Measurements from ENCODE around the gene KPNA3. TPM values are rescaled to one million over a fixed set of nuclear protein-coding genes. Genes with fewer than 3 reads are reported as not detected.

KPNA3 gene
- total and polyA plus RNA-seq, 2 experiments from 2014 or later: 30.5 to 55.7 TPM

DNA sequence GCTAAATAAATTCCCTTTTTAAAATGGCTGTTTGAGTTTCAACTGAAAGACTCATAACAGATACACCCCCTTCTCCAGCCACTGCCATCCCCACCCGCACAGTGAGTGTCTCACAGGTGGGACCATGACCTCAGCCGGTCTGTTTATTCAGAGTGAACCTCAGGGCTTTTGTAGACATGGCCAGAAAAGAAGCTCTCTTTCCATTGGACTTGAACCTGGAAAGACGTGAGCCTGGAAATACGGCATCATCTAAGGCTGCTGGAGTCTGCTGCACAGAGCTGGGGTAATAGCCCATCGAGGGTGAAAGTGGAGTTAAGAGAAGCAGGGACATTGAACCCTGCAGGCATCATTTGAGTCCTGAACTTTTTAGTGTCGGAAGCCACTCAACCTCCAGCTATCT lies 15.2 kb upstream of the KPNA3 start:
- no peaks in the 10 kb centered on the region for H4K20me1 ChIP-seq (replicated peaks; ENCODE audit: insufficient read depth)
- H3K4me3 Mint-ChIP-seq: no peak overlapping the region
- H3K27ac Mint-ChIP-seq: no peak overlapping the region
- no peaks in the 10 kb centered on the region for H3K27me3 ChIP-seq (ENCODE audit: insufficient read depth)
- no peaks in the 10 kb centered on the region for H3F3A ChIP-seq (replicated peaks; ENCODE audit: low read depth)
- no peaks in the 10 kb centered on the region; the same call in 1 of the 2 replicates for H3K9me2 ChIP-seq (ENCODE audit: insufficient read depth)
- DNase-seq (ENCODE audit: low spot score) (no peak), ATAC-seq (no peak)
- H3K36me3 ChIP-seq (ENCODE audit: insufficient read depth): no peaks in the 10 kb centered on the region
- H3K4me2 ChIP-seq: no peak overlapping the region
- H3K27ac ChIP-seq (ENCODE audit: low read depth): no peak overlapping the region
- H3K27me3 Mint-ChIP-seq (ENCODE audit: insufficient read depth, low read depth, poor library complexity): no peaks in the 10 kb centered on the region
- TF ChIP-seq, protein P1, sequence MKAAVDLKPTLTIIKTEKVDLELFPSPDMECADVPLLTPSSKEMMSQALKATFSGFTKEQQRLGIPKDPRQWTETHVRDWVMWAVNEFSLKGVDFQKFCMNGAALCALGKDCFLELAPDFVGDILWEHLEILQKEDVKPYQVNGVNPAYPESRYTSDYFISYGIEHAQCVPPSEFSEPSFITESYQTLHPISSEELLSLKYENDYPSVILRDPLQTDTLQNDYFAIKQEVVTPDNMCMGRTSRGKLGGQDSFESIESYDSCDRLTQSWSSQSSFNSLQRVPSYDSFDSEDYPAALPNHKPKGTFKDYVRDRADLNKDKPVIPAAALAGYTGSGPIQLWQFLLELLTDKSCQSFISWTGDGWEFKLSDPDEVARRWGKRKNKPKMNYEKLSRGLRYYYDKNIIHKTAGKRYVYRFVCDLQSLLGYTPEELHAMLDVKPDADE (IDR thresholded peaks at IDR 0.05): no peak
- no peak for TF ChIP-seq CREB1 (CRISPR knock-in tag; IDR thresholded peaks at IDR 0.05; ENCODE audit: low read depth)
- TF ChIP-seq EZH2 (IDR thresholded peaks at IDR 0.05; ENCODE audit: low read depth, unreplicated experiment): no peak
- TF ChIP-seq ZNF114 (CRISPR knock-in tag; IDR thresholded peaks at IDR 0.05): no peak
- TF ChIP-seq, protein P2, sequence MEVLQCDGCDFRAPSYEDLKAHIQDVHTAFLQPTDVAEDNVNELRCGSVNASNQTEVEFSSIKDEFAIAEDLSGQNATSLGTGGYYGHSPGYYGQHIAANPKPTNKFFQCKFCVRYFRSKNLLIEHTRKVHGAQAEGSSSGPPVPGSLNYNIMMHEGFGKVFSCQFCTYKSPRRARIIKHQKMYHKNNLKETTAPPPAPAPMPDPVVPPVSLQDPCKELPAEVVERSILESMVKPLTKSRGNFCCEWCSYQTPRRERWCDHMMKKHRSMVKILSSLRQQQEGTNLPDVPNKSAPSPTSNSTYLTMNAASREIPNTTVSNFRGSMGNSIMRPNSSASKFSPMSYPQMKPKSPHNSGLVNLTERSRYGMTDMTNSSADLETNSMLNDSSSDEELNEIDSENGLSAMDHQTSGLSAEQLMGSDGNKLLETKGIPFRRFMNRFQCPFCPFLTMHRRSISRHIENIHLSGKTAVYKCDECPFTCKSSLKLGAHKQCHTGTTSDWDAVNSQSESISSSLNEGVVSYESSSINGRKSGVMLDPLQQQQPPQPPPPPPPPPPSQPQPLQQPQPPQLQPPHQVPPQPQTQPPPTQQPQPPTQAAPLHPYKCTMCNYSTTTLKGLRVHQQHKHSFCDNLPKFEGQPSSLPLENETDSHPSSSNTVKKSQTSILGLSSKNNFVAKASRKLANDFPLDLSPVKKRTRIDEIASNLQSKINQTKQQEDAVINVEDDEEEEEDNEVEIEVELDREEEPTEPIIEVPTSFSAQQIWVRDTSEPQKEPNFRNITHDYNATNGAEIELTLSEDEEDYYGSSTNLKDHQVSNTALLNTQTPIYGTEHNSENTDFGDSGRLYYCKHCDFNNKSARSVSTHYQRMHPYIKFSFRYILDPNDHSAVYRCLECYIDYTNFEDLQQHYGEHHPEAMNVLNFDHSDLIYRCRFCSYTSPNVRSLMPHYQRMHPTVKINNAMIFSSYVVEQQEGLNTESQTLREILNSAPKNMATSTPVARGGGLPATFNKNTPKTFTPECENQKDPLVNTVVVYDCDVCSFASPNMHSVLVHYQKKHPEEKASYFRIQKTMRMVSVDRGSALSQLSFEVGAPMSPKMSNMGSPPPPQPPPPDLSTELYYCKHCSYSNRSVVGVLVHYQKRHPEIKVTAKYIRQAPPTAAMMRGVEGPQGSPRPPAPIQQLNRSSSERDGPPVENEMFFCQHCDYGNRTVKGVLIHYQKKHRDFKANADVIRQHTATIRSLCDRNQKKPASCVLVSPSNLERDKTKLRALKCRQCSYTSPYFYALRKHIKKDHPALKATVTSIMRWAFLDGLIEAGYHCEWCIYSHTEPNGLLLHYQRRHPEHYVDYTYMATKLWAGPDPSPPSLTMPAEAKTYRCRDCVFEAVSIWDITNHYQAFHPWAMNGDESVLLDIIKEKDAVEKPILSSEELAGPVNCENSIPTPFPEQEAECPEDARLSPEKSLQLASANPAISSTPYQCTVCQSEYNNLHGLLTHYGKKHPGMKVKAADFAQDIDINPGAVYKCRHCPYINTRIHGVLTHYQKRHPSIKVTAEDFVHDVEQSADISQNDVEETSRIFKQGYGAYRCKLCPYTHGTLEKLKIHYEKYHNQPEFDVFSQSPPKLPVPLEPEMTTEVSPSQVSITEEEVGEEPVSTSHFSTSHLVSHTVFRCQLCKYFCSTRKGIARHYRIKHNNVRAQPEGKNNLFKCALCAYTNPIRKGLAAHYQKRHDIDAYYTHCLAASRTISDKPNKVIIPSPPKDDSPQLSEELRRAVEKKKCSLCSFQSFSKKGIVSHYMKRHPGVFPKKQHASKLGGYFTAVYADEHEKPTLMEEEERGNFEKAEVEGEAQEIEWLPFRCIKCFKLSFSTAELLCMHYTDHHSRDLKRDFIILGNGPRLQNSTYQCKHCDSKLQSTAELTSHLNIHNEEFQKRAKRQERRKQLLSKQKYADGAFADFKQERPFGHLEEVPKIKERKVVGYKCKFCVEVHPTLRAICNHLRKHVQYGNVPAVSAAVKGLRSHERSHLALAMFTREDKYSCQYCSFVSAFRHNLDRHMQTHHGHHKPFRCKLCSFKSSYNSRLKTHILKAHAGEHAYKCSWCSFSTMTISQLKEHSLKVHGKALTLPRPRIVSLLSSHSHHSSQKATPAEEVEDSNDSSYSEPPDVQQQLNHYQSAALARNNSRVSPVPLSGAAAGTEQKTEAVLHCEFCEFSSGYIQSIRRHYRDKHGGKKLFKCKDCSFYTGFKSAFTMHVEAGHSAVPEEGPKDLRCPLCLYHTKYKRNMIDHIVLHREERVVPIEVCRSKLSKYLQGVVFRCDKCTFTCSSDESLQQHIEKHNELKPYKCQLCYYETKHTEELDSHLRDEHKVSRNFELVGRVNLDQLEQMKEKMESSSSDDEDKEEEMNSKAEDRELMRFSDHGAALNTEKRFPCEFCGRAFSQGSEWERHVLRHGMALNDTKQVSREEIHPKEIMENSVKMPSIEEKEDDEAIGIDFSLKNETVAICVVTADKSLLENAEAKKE (CRISPR knock-in tag; IDR thresholded peaks at IDR 0.05): no peak
- no peak for TF ChIP-seq JUNB (IDR thresholded peaks at IDR 0.05; ENCODE audit: unreplicated experiment)
- no peak for TF ChIP-seq STAT1 (IDR thresholded peaks at IDR 0.05; ENCODE audit: unreplicated experiment)
- TF ChIP-seq, protein P3, sequence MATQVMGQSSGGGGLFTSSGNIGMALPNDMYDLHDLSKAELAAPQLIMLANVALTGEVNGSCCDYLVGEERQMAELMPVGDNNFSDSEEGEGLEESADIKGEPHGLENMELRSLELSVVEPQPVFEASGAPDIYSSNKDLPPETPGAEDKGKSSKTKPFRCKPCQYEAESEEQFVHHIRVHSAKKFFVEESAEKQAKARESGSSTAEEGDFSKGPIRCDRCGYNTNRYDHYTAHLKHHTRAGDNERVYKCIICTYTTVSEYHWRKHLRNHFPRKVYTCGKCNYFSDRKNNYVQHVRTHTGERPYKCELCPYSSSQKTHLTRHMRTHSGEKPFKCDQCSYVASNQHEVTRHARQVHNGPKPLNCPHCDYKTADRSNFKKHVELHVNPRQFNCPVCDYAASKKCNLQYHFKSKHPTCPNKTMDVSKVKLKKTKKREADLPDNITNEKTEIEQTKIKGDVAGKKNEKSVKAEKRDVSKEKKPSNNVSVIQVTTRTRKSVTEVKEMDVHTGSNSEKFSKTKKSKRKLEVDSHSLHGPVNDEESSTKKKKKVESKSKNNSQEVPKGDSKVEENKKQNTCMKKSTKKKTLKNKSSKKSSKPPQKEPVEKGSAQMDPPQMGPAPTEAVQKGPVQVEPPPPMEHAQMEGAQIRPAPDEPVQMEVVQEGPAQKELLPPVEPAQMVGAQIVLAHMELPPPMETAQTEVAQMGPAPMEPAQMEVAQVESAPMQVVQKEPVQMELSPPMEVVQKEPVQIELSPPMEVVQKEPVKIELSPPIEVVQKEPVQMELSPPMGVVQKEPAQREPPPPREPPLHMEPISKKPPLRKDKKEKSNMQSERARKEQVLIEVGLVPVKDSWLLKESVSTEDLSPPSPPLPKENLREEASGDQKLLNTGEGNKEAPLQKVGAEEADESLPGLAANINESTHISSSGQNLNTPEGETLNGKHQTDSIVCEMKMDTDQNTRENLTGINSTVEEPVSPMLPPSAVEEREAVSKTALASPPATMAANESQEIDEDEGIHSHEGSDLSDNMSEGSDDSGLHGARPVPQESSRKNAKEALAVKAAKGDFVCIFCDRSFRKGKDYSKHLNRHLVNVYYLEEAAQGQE (IDR thresholded peaks at IDR 0.05; ENCODE audit: unreplicated experiment): no peak
- TF ChIP-seq ZNF331 (CRISPR knock-in tag; IDR thresholded peaks at IDR 0.05; ENCODE audit: low read depth): no peak
- no peak for TF ChIP-seq POLR2AphosphoS5 (IDR thresholded peaks at IDR 0.05; ENCODE audit: low read depth)
- TF ChIP-seq EZH2phosphoT487 (IDR thresholded peaks at IDR 0.05; ENCODE audit: unreplicated experiment): no peak
- TF ChIP-seq, protein P4, sequence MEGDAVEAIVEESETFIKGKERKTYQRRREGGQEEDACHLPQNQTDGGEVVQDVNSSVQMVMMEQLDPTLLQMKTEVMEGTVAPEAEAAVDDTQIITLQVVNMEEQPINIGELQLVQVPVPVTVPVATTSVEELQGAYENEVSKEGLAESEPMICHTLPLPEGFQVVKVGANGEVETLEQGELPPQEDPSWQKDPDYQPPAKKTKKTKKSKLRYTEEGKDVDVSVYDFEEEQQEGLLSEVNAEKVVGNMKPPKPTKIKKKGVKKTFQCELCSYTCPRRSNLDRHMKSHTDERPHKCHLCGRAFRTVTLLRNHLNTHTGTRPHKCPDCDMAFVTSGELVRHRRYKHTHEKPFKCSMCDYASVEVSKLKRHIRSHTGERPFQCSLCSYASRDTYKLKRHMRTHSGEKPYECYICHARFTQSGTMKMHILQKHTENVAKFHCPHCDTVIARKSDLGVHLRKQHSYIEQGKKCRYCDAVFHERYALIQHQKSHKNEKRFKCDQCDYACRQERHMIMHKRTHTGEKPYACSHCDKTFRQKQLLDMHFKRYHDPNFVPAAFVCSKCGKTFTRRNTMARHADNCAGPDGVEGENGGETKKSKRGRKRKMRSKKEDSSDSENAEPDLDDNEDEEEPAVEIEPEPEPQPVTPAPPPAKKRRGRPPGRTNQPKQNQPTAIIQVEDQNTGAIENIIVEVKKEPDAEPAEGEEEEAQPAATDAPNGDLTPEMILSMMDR (conservative IDR thresholded peaks at IDR 0.05; ENCODE audit: low read depth in 2 of 2): no peak
- no peak for TF ChIP-seq NANOG (IDR thresholded peaks at IDR 0.05; ENCODE audit: borderline replicate concordance)
- H3K4me3 ChIP-seq: no peak overlapping the region
- H2AFZ ChIP-seq: peak overlapping the region; percentile 78
- no peaks in the 10 kb centered on the region for H3K79me2 ChIP-seq (replicated peaks; ENCODE audit: insufficient read depth)
- no peaks in the 10 kb centered on the region for H3K4me1 ChIP-seq (ENCODE audit: insufficient read depth)
- H3K36me3 Mint-ChIP-seq (ENCODE audit: low read depth): no peaks in the 10 kb centered on the region
- no peaks in the 10 kb centered on the region for H3K9me3 Mint-ChIP-seq
- peaks cover 4% of the 10 kb centered on the region for H3K4me1 Mint-ChIP-seq

Measured in GM23338 (cell line).